GM21515 (cell line): ENCODE results near the gene INPP5A.
"Not testable (repeated sequence)": the region's sequence is repeated elsewhere in the genome, so short reads cannot be mapped to it uniquely, and the experiment has no call there.

Experiments used
- ATAC-seq: cut with Tn5 transposase; IDR thresholded peaks from one replicate; pipeline ENCODE4 v1.9.1; 2021; ENCODE audit not compliant: unreplicated experiment

The INPP5A gene

GRCh38 chr10:132546567-132547420 lies 9.2 kb downstream of the INPP5A start:
- ATAC-seq: no peak

- ATAC-seq: no peak
Observed at GRCh38 chr10:132547421-132547861, 9.9 kb downstream of the INPP5A start.

GRCh38 chr10:132548106-132548823 lies 10.7 kb downstream of the INPP5A start:
- no peak for ATAC-seq

- ATAC-seq: no peak
Observed at GRCh38 chr10:132548869-132549268, 11.3 kb downstream of the INPP5A start.

- ATAC-seq: no peak
Observed at GRCh38 chr10:132549371-132549770, 11.8 kb downstream of the INPP5A start.

- ATAC-seq: no peak
Observed at GRCh38 chr10:132550366-132551092, 12.9 kb downstream of the INPP5A start.

GRCh38 chr10:132551093-132551807 lies 13.7 kb downstream of the INPP5A start:
- peak; percentile 66 for ATAC-seq

- ATAC-seq: no peak
Observed at GRCh38 chr10:132551808-132552130, 14.2 kb downstream of the INPP5A start.

- not testable (repeated sequence) for ATAC-seq
Observed at GRCh38 chr10:132552635-132553034, 15.0 kb downstream of the INPP5A start.

- not testable (repeated sequence) for ATAC-seq
Observed at GRCh38 chr10:132553568-132553967, 16.0 kb downstream of the INPP5A start.

- no peak for ATAC-seq
Observed at GRCh38 chr10:132554053-132554990, 16.7 kb downstream of the INPP5A start.

GRCh38 chr10:132554991-132555647 lies 17.5 kb downstream of the INPP5A start:
- no peak for ATAC-seq

GRCh38 chr10:132555648-132556575 lies 18.3 kb downstream of the INPP5A start:
- ATAC-seq: no peak

GRCh38 chr10:132556994-132557441 lies 19.4 kb downstream of the INPP5A start:
- no peak for ATAC-seq

GRCh38 chr10:132557696-132558515 lies 20.3 kb downstream of the INPP5A start:
- ATAC-seq: no peak

GRCh38 chr10:132558516-132559413 lies 21.2 kb downstream of the INPP5A start:
- ATAC-seq: no peak
